Measurements from ENCODE around the gene APEH.

APEH gene

GRCh38 chr3:49727924-49728361 lies 53.8 kb downstream of the APEH start:
- no peak for DNase-seq (ENCODE audit: low read depth)

GRCh38 chr3:49729966-49730609 lies 55.9 kb downstream of the APEH start:
- DNase-seq (ENCODE audit: low read depth) = no peak

GRCh38 chr3:49732597-49732996 lies 58.4 kb downstream of the APEH start:
- no peak for DNase-seq (ENCODE audit: low read depth)

- no peak for DNase-seq (ENCODE audit: low read depth)
Observed at GRCh38 chr3:49733551-49733950, 59.4 kb downstream of the APEH start.

Measured in stromal cell of bone marrow (primary cell).